ENCODE results near the gene CASZ1.

DNA sequence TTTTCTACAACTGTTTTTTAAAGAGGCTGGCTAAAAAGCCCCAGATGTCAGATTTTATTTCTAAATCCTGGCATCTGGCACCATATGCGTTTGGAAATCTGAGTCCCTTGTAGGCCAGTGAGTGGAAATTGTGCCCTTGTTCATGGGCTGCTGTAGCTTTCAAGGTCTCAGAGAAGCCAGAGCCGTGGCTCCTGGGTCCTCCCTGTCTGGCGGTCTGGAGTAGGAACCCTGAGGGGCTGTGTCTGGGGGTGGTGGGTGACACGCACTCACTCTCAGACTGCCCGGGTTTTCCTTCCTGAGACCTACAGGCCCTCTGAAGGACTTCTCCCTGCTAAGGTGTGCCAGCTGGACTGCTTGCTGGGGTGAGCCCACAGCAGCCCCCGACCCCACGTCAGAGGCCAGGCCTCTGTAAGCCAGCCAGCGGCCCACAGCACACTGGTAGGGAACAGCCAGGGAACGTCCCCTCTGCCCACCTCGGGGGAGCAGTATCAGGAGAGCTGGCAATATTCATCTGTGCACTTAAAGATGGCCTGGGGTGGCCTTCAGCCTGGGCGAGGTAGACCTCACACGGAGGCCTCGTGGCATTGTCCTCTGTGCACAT is 170.2 kb downstream of the CASZ1 start:
- TF ChIP-seq POLR2AphosphoS5 (IDR thresholded peaks at IDR 0.05; ENCODE audit: low read depth, low read length) (no peak), POLR2A (IDR thresholded peaks at IDR 0.05; ENCODE audit: low read depth, low read length) (no peak)

Measured in GM12892 (cell line).